ENCODE results near the gene CCDC97. TPM values are rescaled to one million over a fixed set of nuclear protein-coding genes. Genes with fewer than 3 reads are reported as not detected.

Gene CCDC97
- total RNA-seq, 4 donors from 2014 or later, result 8.6 to 15.3 (median 15.1) TPM

DNA sequence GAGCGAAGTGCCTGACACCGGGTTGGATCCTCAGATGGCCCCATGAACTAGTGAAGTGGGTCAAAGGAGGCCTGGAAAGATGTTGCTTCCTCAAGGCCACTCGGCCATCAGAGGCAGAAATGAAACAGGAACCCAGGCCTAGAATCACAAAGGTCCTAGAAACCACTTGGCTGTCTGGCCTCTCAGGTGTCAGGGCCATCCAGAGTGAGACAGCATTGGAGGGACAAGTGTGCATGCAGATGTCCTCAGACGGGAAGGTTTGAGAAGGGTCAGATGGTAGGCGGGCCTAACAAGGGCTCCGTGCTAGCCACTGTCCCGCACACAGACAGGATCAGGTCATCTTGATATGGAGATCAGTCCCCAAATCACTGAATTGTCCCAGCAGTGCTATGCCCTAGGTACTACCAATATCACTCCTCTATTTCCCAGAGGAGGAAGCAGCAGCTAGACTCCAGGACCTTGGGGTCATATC lies 14.3 kb downstream of the CCDC97 start:
- Histone ChIP-seq H3K36me3 (peaks cover 0 to 22% of the 10 kb centered on the region in 2 donors), H3K4me1 (peaks cover 33 to 57% of the 10 kb centered on the region in 2 donors), H3K27ac (peak overlapping the region; percentile 61 to 77 (median 67)), H3K4me3 (no peak overlapping the region), H3K27me3 (no peaks in the 10 kb centered on the region), H3K9me3 (no peaks in the 10 kb centered on the region)
- ATAC-seq, result no peak
- DNase-seq, result no peak
- in situ Hi-C loops (cut with MboI; ENCODE audit: low sequenced_read_pairs in 4 of 4), result no loop called here
- intact Hi-C loops (cut with DNase I; ENCODE audit: low total_unique reads), result loop anchor here (1.0 to 2.0 kb wide), 2 partner anchors 13 to 115 kb away; partner anchors contain the start of gene DMAC2
- TF ChIP-seq, protein P1, sequence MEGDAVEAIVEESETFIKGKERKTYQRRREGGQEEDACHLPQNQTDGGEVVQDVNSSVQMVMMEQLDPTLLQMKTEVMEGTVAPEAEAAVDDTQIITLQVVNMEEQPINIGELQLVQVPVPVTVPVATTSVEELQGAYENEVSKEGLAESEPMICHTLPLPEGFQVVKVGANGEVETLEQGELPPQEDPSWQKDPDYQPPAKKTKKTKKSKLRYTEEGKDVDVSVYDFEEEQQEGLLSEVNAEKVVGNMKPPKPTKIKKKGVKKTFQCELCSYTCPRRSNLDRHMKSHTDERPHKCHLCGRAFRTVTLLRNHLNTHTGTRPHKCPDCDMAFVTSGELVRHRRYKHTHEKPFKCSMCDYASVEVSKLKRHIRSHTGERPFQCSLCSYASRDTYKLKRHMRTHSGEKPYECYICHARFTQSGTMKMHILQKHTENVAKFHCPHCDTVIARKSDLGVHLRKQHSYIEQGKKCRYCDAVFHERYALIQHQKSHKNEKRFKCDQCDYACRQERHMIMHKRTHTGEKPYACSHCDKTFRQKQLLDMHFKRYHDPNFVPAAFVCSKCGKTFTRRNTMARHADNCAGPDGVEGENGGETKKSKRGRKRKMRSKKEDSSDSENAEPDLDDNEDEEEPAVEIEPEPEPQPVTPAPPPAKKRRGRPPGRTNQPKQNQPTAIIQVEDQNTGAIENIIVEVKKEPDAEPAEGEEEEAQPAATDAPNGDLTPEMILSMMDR (IDR thresholded peaks at IDR 0.05 in 4 of 5, conservative IDR thresholded peaks at IDR 0.05 in 1 of 5), result no peak
- TF ChIP-seq POLR2A (IDR thresholded peaks at IDR 0.05), result no peak

DNA sequence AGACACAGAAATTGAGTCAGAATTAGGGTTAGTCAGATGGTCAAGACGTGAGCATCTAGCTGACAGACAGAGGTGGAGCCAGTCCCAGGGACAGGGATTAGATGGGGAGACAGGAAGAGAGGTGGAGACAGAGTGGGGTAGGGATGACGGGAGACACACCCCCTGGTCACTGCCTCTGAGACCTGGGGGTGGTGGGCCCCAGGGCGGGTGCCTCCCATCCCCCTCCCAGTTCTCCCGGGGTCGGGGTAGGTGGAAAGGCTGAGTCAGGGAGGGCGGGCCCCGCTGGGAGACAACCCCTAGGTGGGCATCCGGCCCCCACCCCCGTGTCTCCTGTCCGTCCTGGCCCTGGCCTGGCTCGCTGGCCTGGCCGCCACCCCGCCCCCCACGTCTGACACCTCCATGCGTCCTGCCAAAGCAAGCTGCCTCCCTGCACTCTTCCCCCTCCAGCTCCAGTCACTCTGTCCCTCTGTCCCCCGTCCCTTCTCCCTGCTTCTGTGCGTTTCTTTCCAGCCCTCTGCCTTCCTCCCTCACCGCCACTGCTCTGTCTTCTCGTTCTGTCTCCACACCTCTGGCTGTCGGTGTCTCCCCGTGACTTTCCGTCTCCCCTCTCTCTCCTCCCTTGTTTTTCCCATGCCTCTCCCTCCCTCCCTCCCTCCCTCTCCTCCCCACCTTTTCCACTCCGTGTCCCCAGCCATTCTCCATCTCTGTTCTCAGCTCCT lies 15.1 kb downstream of the CCDC97 start:
- in situ Hi-C loops (cut with MboI; ENCODE audit: low sequenced_read_pairs in 4 of 4) (no loop called here), intact Hi-C loops (cut with DNase I; ENCODE audit: low total_unique reads) (loop anchor here (1.0 to 2.0 kb wide), 2 partner anchors 14 to 114 kb away; partner anchors contain the start of gene DMAC2)
- DNase-seq (peak in 1 of 2 donors; percentile 43), ATAC-seq (peak in 1 of 2 donors; percentile 28)
- Histone ChIP-seq H3K27me3 (no peaks in the 10 kb centered on the region), H3K4me1 (peaks cover 33 to 57% of the 10 kb centered on the region in 2 donors), H3K36me3 (peaks cover 0 to 13% of the 10 kb centered on the region in 2 donors), H3K27ac (peak overlapping the region; percentile 61 to 77 (median 67)), H3K9me3 (no peaks in the 10 kb centered on the region), H3K4me3 (peak overlapping the region; percentile 40 to 48 (median 44))
- TF ChIP-seq POLR2A (IDR thresholded peaks at IDR 0.05), result peak; percentile 20 to 32
- TF ChIP-seq, protein P1 (IDR thresholded peaks at IDR 0.05 in 4 of 5, conservative IDR thresholded peaks at IDR 0.05 in 1 of 5), result no peak

DNA sequence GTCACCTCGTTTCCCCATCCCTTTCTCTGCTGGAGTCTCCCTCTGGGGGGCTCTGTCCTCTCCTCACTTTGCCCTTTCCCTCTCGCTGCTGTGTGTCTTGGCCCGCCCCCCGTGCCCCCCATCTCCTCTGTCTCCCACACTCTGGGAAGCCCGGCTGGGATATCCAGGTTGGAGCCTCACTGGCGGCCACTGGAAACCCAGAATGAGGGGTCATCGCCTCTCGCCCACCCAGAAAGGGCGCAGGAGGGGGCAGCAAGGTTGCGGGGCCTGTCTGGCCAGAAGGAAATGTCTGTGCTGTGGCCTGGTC lies 15.6 kb downstream of the CCDC97 start:
- Histone ChIP-seq H3K4me1 (peaks cover 33 to 57% of the 10 kb centered on the region in 2 donors), H3K27me3 (no peaks in the 10 kb centered on the region), H3K9me3 (no peaks in the 10 kb centered on the region), H3K36me3 (peaks cover 0 to 8% of the 10 kb centered on the region in 2 donors), H3K27ac (peak overlapping the region; percentile 61 to 77 (median 67)), H3K4me3 (peak overlapping the region; percentile 40 to 48 (median 44))
- no peak for TF ChIP-seq POLR2A (IDR thresholded peaks at IDR 0.05)
- TF ChIP-seq, protein P1 (IDR thresholded peaks at IDR 0.05 in 4 of 5, conservative IDR thresholded peaks at IDR 0.05 in 1 of 5), result no peak
- ATAC-seq, result no peak
- no peak for DNase-seq
- in situ Hi-C loops (cut with MboI; ENCODE audit: low sequenced_read_pairs in 4 of 4), result no loop called here
- intact Hi-C loops (cut with DNase I; ENCODE audit: low total_unique reads), result loop anchor here (2.0 kb wide), 1 partner anchor 113 kb away; the partner anchor contains the start of gene DMAC2

DNA sequence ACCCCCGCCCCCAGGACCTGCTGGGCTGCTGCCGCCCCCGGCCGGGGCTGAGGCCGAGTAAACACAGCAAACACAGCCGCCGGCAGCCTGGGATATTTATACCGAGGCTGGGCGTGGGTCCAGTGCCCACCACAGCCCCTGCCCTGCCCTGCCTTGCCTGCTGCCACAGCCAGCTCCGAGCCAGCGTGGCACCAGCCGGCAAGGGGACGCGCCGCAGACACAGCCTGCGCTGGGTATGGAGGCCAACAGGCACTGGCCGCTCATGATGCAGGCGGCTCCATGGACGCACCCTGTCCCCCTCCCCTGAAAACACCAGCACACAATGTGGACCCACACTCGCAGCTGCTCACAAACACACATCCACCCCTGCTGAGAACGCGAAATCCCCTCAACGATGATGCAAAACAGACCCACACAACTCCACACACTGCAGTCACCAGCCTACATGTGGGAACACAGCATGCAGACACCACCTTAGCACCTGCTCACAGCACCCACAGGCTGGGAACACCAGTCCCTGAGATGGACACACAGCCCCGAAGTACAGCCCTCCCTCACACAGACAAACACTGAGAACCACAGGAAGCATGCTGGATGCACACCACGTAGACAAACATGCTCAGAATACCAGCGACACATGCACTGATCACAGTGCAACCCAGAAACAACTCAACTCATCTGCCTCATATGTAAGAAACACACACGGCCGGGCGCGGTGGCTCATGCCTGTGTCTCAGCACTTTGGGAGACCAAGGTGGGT lies 16.2 kb downstream of the CCDC97 start:
- DNase-seq, result no peak
- peak overlapping the region; percentile 40 to 48 (median 44) for H3K4me3 ChIP-seq
- intact Hi-C loops (cut with DNase I; ENCODE audit: low total_unique reads), result loop anchor here (2.0 kb wide), 2 partner anchors 27 to 113 kb away; partner anchors contain the start of genes DMAC2 and TGFB1
- H3K9me3 ChIP-seq, result no peaks in the 10 kb centered on the region
- ATAC-seq, result no peak
- peaks cover 0 to 3% of the 10 kb centered on the region in 2 donors for H3K36me3 ChIP-seq
- in situ Hi-C loops (cut with MboI; ENCODE audit: low sequenced_read_pairs in 4 of 4), result no loop called here
- TF ChIP-seq, protein P1 (IDR thresholded peaks at IDR 0.05 in 4 of 5, conservative IDR thresholded peaks at IDR 0.05 in 1 of 5), result no peak
- no peak for TF ChIP-seq POLR2A (IDR thresholded peaks at IDR 0.05)
- H3K27me3 ChIP-seq, result no peaks in the 10 kb centered on the region
- peak overlapping the region; percentile 61 to 77 (median 67) for H3K27ac ChIP-seq
- peaks cover 33 to 57% of the 10 kb centered on the region in 2 donors for H3K4me1 ChIP-seq

Data from gastrocnemius medialis (tissue), 4 donors.